Measurements from ENCODE around the gene MRPL37.

- TF ChIP-seq EZH2phosphoT487 (IDR thresholded peaks at IDR 0.05; ENCODE audit: borderline replicate concordance, low read length) (no peak), CTCF (IDR thresholded peaks at IDR 0.05; ENCODE audit: low read depth, low read length, poor library complexity, severe bottlenecking) (no peak)
Observed at GRCh38 chr1:54180701-54181360, 19.1 kb upstream of the MRPL37 start.
